Measurements from ENCODE around the gene RSPRY1.

Gene RSPRY1

GRCh38 chr16:57203451-57203850 lies 17.3 kb downstream of the RSPRY1 start:
- H3K4me1 ChIP-seq (ENCODE audit: control insufficient read depth in 1 of 2, insufficient read depth in 2 of 2, low read length in 2 of 2), result peaks cover 0 to 6% of the 10 kb centered on the region in 2 donors
- peaks cover 32 to 34% of the 10 kb centered on the region in 2 donors for H3K36me3 ChIP-seq (ENCODE audit: control insufficient read depth in 1 of 2, insufficient read depth in 2 of 2, low read length in 2 of 2)
- H3K4me3 ChIP-seq (ENCODE audit: low read depth in 1 of 2, low read length in 2 of 2), result no peak overlapping the region
- H3K9me3 ChIP-seq (ENCODE audit: control insufficient read depth in 1 of 2, low read length in 2 of 2), result no peaks in the 10 kb centered on the region
- no peaks in the 10 kb centered on the region for H3K27me3 ChIP-seq (ENCODE audit: low read depth, low read length)
- H3K27ac ChIP-seq (ENCODE audit: low read length), result no peak overlapping the region

DNA sequence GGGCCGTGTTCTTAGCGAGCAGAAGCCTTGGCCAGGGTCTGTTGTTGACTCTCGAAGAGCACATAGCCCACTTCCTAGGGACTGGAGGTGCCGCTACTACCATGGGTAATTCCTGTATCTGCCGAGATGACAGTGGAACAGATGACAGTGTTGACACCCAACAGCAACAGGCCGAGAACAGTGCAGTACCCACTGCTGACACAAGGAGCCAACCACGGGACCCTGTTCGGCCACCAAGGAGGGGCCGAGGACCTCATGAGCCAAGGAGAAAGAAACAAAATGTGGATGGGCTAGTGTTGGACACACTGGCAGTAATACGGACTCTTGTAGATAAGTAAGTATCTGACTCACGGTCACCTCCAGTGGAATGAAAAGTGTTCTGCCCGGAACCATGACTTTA lies 18.5 kb downstream of the RSPRY1 start:
- Histone ChIP-seq H3K9me3 (ENCODE audit: control insufficient read depth in 1 of 2, low read length in 2 of 2) (no peaks in the 10 kb centered on the region), H3K36me3 (ENCODE audit: control insufficient read depth in 1 of 2, insufficient read depth in 2 of 2, low read length in 2 of 2) (peaks cover 39 to 43% of the 10 kb centered on the region in 2 donors)

GRCh38 chr16:57208926-57209325 lies 22.8 kb downstream of the RSPRY1 start:
- Histone ChIP-seq H3K27me3 (ENCODE audit: low read depth, low read length) (no peaks in the 10 kb centered on the region), H3K27ac (ENCODE audit: low read length) (no peak overlapping the region), H3K36me3 (ENCODE audit: control insufficient read depth in 1 of 2, insufficient read depth in 2 of 2, low read length in 2 of 2) (peaks cover 62 to 68% of the 10 kb centered on the region in 2 donors), H3K4me1 (ENCODE audit: control insufficient read depth in 1 of 2, insufficient read depth in 2 of 2, low read length in 2 of 2) (no peaks in the 10 kb centered on the region), H3K9me3 (ENCODE audit: control insufficient read depth in 1 of 2, low read length in 2 of 2) (no peaks in the 10 kb centered on the region), H3K4me3 (ENCODE audit: low read depth in 1 of 2, low read length in 2 of 2) (no peak overlapping the region)

More for the DNA sequence above, 18.5 kb downstream of the RSPRY1 start:
- Histone ChIP-seq H3K27ac (ENCODE audit: low read length) (no peak overlapping the region), H3K27me3 (ENCODE audit: low read depth, low read length) (no peaks in the 10 kb centered on the region), H3K4me3 (ENCODE audit: low read depth in 1 of 2, low read length in 2 of 2) (no peak overlapping the region), H3K4me1 (ENCODE audit: control insufficient read depth in 1 of 2, insufficient read depth in 2 of 2, low read length in 2 of 2) (no peaks in the 10 kb centered on the region)

- H3K27me3 ChIP-seq (ENCODE audit: low read depth, low read length), result no peaks in the 10 kb centered on the region
- no peaks in the 10 kb centered on the region for H3K4me1 ChIP-seq (ENCODE audit: control insufficient read depth in 1 of 2, insufficient read depth in 2 of 2, low read length in 2 of 2)
- H3K27ac ChIP-seq (ENCODE audit: low read length), result no peak overlapping the region
- peaks cover 66 to 68% of the 10 kb centered on the region in 2 donors for H3K36me3 ChIP-seq (ENCODE audit: control insufficient read depth in 1 of 2, insufficient read depth in 2 of 2, low read length in 2 of 2)
- no peak overlapping the region for H3K4me3 ChIP-seq (ENCODE audit: low read depth in 1 of 2, low read length in 2 of 2)
- H3K9me3 ChIP-seq (ENCODE audit: control insufficient read depth in 1 of 2, low read length in 2 of 2), result no peaks in the 10 kb centered on the region
Observed at GRCh38 chr16:57209780-57210179, 23.7 kb downstream of the RSPRY1 start.

DNA sequence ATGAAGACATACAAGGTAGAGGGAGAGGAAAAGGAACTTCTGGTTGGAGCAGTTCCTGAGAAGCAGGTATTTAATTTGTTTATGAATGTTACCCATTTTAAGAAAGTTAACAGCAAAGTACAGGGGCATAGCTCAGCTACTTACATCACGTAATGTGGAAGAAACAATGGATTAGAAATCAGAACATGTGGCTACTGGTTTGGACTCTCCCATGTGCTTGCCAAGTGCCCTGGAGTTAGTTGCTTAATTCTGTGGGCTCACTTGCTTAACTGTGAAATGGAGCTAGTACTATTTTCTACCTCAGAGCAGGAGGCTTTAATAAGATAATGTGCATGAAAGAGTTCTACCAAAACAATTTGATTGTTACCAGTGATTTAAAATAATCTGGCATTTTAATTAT lies 27.3 kb downstream of the RSPRY1 start:
- H3K27me3 ChIP-seq (ENCODE audit: low read depth, low read length), result no peaks in the 10 kb centered on the region
- H3K4me1 ChIP-seq (ENCODE audit: control insufficient read depth in 1 of 2, insufficient read depth in 2 of 2, low read length in 2 of 2), result no peaks in the 10 kb centered on the region
- H3K27ac ChIP-seq (ENCODE audit: low read length), result no peak overlapping the region
- H3K9me3 ChIP-seq (ENCODE audit: control insufficient read depth in 1 of 2, low read length in 2 of 2), result peaks cover 14 to 19% of the 10 kb centered on the region in 2 donors
- H3K4me3 ChIP-seq (ENCODE audit: low read depth in 1 of 2, low read length in 2 of 2), result no peak overlapping the region
- H3K36me3 ChIP-seq (ENCODE audit: control insufficient read depth in 1 of 2, insufficient read depth in 2 of 2, low read length in 2 of 2), result peaks cover 69 to 71% of the 10 kb centered on the region in 2 donors

DNA sequence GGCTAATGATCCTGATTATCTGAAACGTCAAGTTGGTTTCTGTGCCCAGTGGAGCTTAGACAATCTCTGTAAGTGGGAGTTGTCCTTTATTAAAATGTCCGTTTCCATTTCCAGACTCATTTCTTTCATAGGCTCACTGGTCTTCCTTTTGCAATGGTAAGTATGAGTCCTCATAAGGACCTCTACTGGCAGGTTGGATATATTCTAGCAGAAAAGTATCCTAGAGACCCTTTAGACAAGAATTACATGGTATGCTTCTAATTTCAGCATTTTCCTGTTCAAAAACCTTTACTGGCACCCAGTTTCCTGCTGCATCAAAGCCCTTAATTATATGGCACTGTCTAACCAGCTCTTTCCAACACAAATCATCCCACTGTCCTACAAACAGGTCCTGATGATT lies 30.8 kb downstream of the RSPRY1 start:
- no peak overlapping the region for H3K4me3 ChIP-seq (ENCODE audit: low read depth in 1 of 2, low read length in 2 of 2)
- H3K9me3 ChIP-seq (ENCODE audit: control insufficient read depth in 1 of 2, low read length in 2 of 2), result peaks cover 14 to 23% of the 10 kb centered on the region in 2 donors
- no peaks in the 10 kb centered on the region for H3K27me3 ChIP-seq (ENCODE audit: low read depth, low read length)
- H3K4me1 ChIP-seq (ENCODE audit: control insufficient read depth in 1 of 2, insufficient read depth in 2 of 2, low read length in 2 of 2), result no peaks in the 10 kb centered on the region
- peaks cover 62 to 84% of the 10 kb centered on the region in 2 donors for H3K36me3 ChIP-seq (ENCODE audit: control insufficient read depth in 1 of 2, insufficient read depth in 2 of 2, low read length in 2 of 2)
- no peak overlapping the region for H3K27ac ChIP-seq (ENCODE audit: low read length)

- no peaks in the 10 kb centered on the region for H3K4me1 ChIP-seq (ENCODE audit: control insufficient read depth in 1 of 2, insufficient read depth in 2 of 2, low read length in 2 of 2)
- no peak overlapping the region for H3K27ac ChIP-seq (ENCODE audit: low read length)
- H3K27me3 ChIP-seq (ENCODE audit: low read depth, low read length), result no peaks in the 10 kb centered on the region
- peaks cover 0 to 4% of the 10 kb centered on the region in 2 donors for H3K9me3 ChIP-seq (ENCODE audit: control insufficient read depth in 1 of 2, low read length in 2 of 2)
- H3K36me3 ChIP-seq (ENCODE audit: control insufficient read depth in 1 of 2, insufficient read depth in 2 of 2, low read length in 2 of 2), result peaks cover 52 to 76% of the 10 kb centered on the region in 2 donors
- H3K4me3 ChIP-seq (ENCODE audit: low read depth in 1 of 2, low read length in 2 of 2), result no peak overlapping the region
Observed at GRCh38 chr16:57223057-57223456, 36.9 kb downstream of the RSPRY1 start.

DNA sequence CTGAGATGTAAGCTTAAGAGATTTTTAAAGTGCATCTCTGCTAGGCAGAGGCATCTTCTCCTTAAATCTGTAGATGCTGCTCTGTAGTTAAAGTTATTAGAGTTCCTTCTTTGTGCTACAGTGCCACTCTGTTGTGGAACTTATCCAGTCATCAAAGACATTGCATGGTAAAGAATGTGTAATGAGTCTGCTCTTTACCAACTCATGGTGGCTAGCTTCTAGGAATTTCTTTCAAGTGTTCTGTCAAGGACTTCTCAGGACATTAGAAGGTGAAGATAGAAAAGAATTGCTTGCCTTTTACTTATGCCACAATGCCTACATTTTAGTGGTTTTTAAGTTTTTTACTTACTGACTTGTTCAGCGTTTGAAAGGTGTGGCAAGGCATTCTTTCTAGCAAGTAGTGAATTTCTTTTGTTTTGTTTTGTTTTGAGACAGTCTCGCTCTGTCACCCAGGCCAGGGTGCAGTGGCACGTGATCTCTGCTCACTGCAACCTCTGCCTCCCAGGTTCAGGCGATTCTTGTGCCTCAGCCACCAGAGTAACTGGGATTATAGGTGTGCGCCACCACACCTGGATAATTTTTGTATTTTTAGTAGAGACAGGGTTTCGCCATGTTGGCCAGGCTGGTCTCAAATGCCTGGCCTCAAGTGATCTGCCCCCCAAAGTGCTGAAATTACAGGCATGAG lies 38.7 kb downstream of the RSPRY1 start:
- no peak overlapping the region for H3K27ac ChIP-seq (ENCODE audit: low read length)
- peaks cover 0 to 2% of the 10 kb centered on the region in 2 donors for H3K9me3 ChIP-seq (ENCODE audit: control insufficient read depth in 1 of 2, low read length in 2 of 2)
- H3K4me1 ChIP-seq (ENCODE audit: control insufficient read depth in 1 of 2, insufficient read depth in 2 of 2, low read length in 2 of 2), result no peaks in the 10 kb centered on the region
- H3K36me3 ChIP-seq (ENCODE audit: control insufficient read depth in 1 of 2, insufficient read depth in 2 of 2, low read length in 2 of 2), result peaks cover 52 to 77% of the 10 kb centered on the region in 2 donors
- no peak overlapping the region for H3K4me3 ChIP-seq (ENCODE audit: low read depth in 1 of 2, low read length in 2 of 2)
- no peaks in the 10 kb centered on the region for H3K27me3 ChIP-seq (ENCODE audit: low read depth, low read length)

GRCh38 chr16:57225978-57226377 lies 39.8 kb downstream of the RSPRY1 start:
- no peaks in the 10 kb centered on the region for H3K9me3 ChIP-seq (ENCODE audit: control insufficient read depth in 1 of 2, low read length in 2 of 2)
- H3K4me1 ChIP-seq (ENCODE audit: control insufficient read depth in 1 of 2, insufficient read depth in 2 of 2, low read length in 2 of 2), result no peaks in the 10 kb centered on the region
- H3K27ac ChIP-seq (ENCODE audit: low read length), result no peak overlapping the region
- peaks cover 54 to 76% of the 10 kb centered on the region in 2 donors for H3K36me3 ChIP-seq (ENCODE audit: control insufficient read depth in 1 of 2, insufficient read depth in 2 of 2, low read length in 2 of 2)
- no peak overlapping the region for H3K4me3 ChIP-seq (ENCODE audit: low read depth in 1 of 2, low read length in 2 of 2)
- H3K27me3 ChIP-seq (ENCODE audit: low read depth, low read length), result no peaks in the 10 kb centered on the region

DNA sequence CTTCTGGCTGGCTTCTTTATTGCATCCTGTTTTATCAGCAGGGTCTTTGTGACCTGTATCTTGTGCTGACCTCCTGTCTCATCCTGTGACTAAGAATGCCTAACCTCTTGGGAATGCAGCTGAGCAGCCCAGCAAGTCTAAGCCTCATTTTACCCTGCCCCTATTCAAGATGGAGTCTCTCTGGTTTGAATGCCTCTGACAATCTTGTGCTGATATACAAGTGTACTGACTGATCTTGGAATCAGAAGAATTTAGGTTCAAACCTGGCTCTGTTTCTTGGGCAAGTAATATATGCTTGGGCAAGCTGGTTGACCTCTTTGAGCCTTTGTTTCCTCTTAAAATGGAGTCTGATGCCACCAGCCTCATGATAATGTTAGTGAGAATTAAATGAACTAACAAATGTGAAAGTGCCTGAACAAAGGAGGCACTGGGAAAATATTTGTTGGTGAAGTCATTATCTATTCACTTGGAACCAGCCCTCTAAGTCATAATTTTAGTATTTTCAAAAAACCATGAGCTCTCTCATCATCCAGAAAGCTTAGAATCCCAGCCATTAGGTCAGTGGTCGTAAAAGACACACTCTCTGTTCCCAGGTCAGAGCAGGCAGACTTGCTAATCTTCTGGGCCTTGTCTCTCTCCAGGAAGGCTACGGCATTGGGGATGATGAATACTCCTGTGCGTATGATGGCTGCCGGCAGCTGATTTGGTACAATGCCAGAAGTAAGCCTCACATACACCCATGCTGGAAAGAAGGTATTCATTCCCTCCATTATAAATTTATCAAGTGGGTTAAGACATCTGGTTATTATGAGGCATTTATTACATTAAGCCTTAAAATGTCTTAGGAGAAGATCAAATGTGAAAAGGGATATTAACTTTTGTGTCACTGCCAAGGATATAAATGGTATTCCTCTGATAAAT lies 40.8 kb downstream of the RSPRY1 start:
- Histone ChIP-seq H3K4me1 (ENCODE audit: control insufficient read depth in 1 of 2, insufficient read depth in 2 of 2, low read length in 2 of 2) (no peaks in the 10 kb centered on the region), H3K9me3 (ENCODE audit: control insufficient read depth in 1 of 2, low read length in 2 of 2) (no peaks in the 10 kb centered on the region), H3K27me3 (ENCODE audit: low read depth, low read length) (no peaks in the 10 kb centered on the region), H3K4me3 (ENCODE audit: low read depth in 1 of 2, low read length in 2 of 2) (no peak overlapping the region), H3K36me3 (ENCODE audit: control insufficient read depth in 1 of 2, insufficient read depth in 2 of 2, low read length in 2 of 2) (peaks cover 59 to 76% of the 10 kb centered on the region in 2 donors), H3K27ac (ENCODE audit: low read length) (no peak overlapping the region)

- Histone ChIP-seq H3K27ac (ENCODE audit: low read length) (no peak overlapping the region), H3K27me3 (ENCODE audit: low read depth, low read length) (no peaks in the 10 kb centered on the region), H3K36me3 (ENCODE audit: control insufficient read depth in 1 of 2, insufficient read depth in 2 of 2, low read length in 2 of 2) (peaks cover 61 to 78% of the 10 kb centered on the region in 2 donors), H3K9me3 (ENCODE audit: control insufficient read depth in 1 of 2, low read length in 2 of 2) (no peaks in the 10 kb centered on the region), H3K4me3 (ENCODE audit: low read depth in 1 of 2, low read length in 2 of 2) (no peak overlapping the region), H3K4me1 (ENCODE audit: control insufficient read depth in 1 of 2, insufficient read depth in 2 of 2, low read length in 2 of 2) (no peaks in the 10 kb centered on the region)
Observed at GRCh38 chr16:57229079-57229478, 43.0 kb downstream of the RSPRY1 start.
